Astrocyte (in vitro differentiated cells and primary cell): Measurements from ENCODE around the gene TPT1.

Experiments used
- CTCF ChIP-seq: IDR thresholded peaks from 2 replicates; pipeline ENCODE4 v1.5.1; 2011; ENCODE audit warnings: low read depth, mild to moderate bottlenecking, inconsistent platforms, low read length, moderate library complexity; ENCODE audit not compliant: insufficient read depth
- EZH2 ChIP-seq: IDR thresholded peaks from 2 replicates; pipeline ENCODE4 v1.6.1; 2012; ENCODE audit warnings: mild to moderate bottlenecking, low read length, inconsistent platforms; ENCODE audit not compliant: insufficient read depth

- no peak for TF ChIP-seq CTCF
- TF ChIP-seq EZH2 = no peak
These were observed 1.6 kb downstream of the TPT1 start for GRCh38 chr13:45339399-45339798.
